K562 (cell line): ENCODE data around the gene NABP1. TPM values are rescaled to one million over a fixed set of nuclear protein-coding genes. Genes with fewer than 3 reads are reported as not detected.
A peak's percentile ranks its signal among the peaks of the same experiment; 100 is the strongest.

ENCODE experiments used
- BRD9 ChIP-seq: fragments of 450-650 bp; IDR thresholded peaks from 2 replicates; pipeline ENCODE4 v1.6.1; 2018; ENCODE audit warnings: low read depth; ENCODE audit not compliant: partially characterized antibody
- CTCFL ChIP-seq: IDR thresholded peaks from 2 replicates; pipeline ENCODE4 v1.6.1; 2011; ENCODE audit warnings: borderline replicate concordance, low read depth, mild to moderate bottlenecking, moderate library complexity, low read length; ENCODE audit not compliant: insufficient read depth, poor library complexity, severe bottlenecking
- E4F1 ChIP-seq: fragments of 250-450 bp; sonication (Bioruptor Pico); IDR thresholded peaks from 2 replicates; pipeline ENCODE4 v1.5.0; 2021; ENCODE audit warnings: mild to moderate bottlenecking, borderline replicate concordance
- EP300 ChIP-seq: IDR thresholded peaks from 2 replicates; pipeline ENCODE4 v1.6.1; 2012; ENCODE audit warnings: low read length, improper control_type of control experiment
- ETV5 ChIP-seq: sonication (generic); formaldehyde crosslinking; IDR thresholded peaks from 2 replicates; pipeline ENCODE4 v1.4.0; 2020; ENCODE audit warnings: low read depth, mild to moderate bottlenecking, missing genetic modification reagents
- ETV6 ChIP-seq, 3 experiments: fragments of 150-350 bp in 1 of 3; sonication (generic) in 1 of 3; formaldehyde crosslinking in 1 of 3; IDR thresholded peaks; 2 replicates each; pipeline versions ENCODE4 v1.6.1 to v1.8.0; 2014 to 2022; ENCODE audit warnings: borderline replicate concordance in 2 of 3, low read depth in 2 of 3, antibody characterized with exemption in 1 of 3, low read length in 1 of 3, mild to moderate bottlenecking in 1 of 3, missing genetic modification reagents in 1 of 3
- LCOR ChIP-seq: sonication (generic); formaldehyde crosslinking; IDR thresholded peaks from 2 replicates; pipeline ENCODE4 v1.8.0; 2022; ENCODE audit warnings: mild to moderate bottlenecking, missing genetic modification reagents
- LEF1 ChIP-seq: fragments of 450-650 bp; IDR thresholded peaks from 2 replicates; pipeline ENCODE4 v1.6.1; 2016; ENCODE audit warnings: mild to moderate bottlenecking
- MAFF ChIP-seq: IDR thresholded peaks from 2 replicates; pipeline ENCODE4 v1.6.1; 2012; ENCODE audit warnings: low read length, improper control_type of control experiment
- NUFIP1 ChIP-seq: fragments of 450-650 bp; IDR thresholded peaks from 2 replicates; pipeline ENCODE4 v1.6.1; 2018; ENCODE audit not compliant: partially characterized antibody
- PRPF4 ChIP-seq: fragments of 200-400 bp; formaldehyde crosslinking; IDR thresholded peaks from one replicate; pipeline ENCODE4 v1.6.1; 2017; ENCODE audit warnings: low read length, low read depth, mild to moderate bottlenecking; ENCODE audit not compliant: insufficient read depth, poor library complexity, severe bottlenecking
- PYGO2 ChIP-seq: fragments of 450-650 bp; IDR thresholded peaks from 2 replicates; pipeline ENCODE4 v1.6.1; 2016; ENCODE audit warnings: mild to moderate bottlenecking, missing genetic modification characterization, moderate library complexity, missing compliant biosample characterization
- RNF2 ChIP-seq: sonication (generic); IDR thresholded peaks from 2 replicates; pipeline ENCODE4 v1.6.1; 2016
- SPI1 ChIP-seq: IDR thresholded peaks from 2 replicates; pipeline ENCODE4 v1.6.1; 2011; ENCODE audit warnings: low read depth, low read length, control low read depth, borderline replicate concordance
- YY1 ChIP-seq, 3 experiments: IDR thresholded peaks; 2 replicates each; pipeline ENCODE4 v1.6.1; 2011; ENCODE audit warnings: low read length in 2 of 3, mild to moderate bottlenecking in 2 of 3, moderate library complexity in 2 of 3, borderline replicate concordance in 1 of 3, control low read depth in 1 of 3, low read depth in 1 of 3; ENCODE audit not compliant: insufficient read depth in 3 of 3, insufficient replicate concordance in 2 of 3, control insufficient read depth in 1 of 3, insufficient read length in 1 of 3; ENCODE audit errors: extremely low read depth in 1 of 3
- ZNF24 ChIP-seq: fragments of 450-650 bp; IDR thresholded peaks from 2 replicates; pipeline ENCODE4 v1.6.1; 2016
- polyA plus RNA-seq, 8 experiments: library from polyadenylated mRNA; depleted of rRNA in 4 of 8; stranded (reverse) in 5 of 8; unstranded in 3 of 8; fragments of >200 nt; fragmentation: Nextera tagmentation in 2 of 8; fragmentation: Illumina TruSeq in 1 of 8; extraction: Ambion mirVana in 2 of 8; extraction: Trizol in 1 of 8; gene quantifications; 2 replicates each; pipeline versions ENCODE4 v1.2.1 to v1.2.3, GENCODE V29; 2011 to 2014; ENCODE audit warnings: inconsistent platforms in 1 of 8, missing spikeins in 1 of 8
- total RNA-seq, 7 experiments: library from RNA; depleted of rRNA in 6 of 7; stranded (reverse); fragments of >200 nt in 6 of 7; fragmentation: Illumina TruSeq in 2 of 7; extraction: Trizol in 2 of 7; gene quantifications; 2 replicates each; pipeline versions ENCODE4 v1.2.1 to v1.2.3, GENCODE V29; 2011 to 2021; ENCODE audit warnings: low replicate concordance in 1 of 7
- TF ChIP-seq, protein P1 (sequence below): fragments of 250-450 bp; sonication (Bioruptor Pico); IDR thresholded peaks from 2 replicates; pipeline ENCODE4 v1.5.1; 2021; ENCODE audit warnings: mild to moderate bottlenecking
- TF ChIP-seq, protein P2 (sequence below): IDR thresholded peaks from 3 replicates; pipeline ENCODE4 v1.6.1; 2011; ENCODE audit warnings: borderline replicate concordance, mild to moderate bottlenecking; ENCODE audit not compliant: insufficient read length, insufficient read depth

NABP1 gene
- total and polyA plus RNA-seq, 9 of the 15 experiments (the other 6 are each of a cell fraction or from before 2014, with no cell fraction given) = 12.8 to 44.0 (median 20.2) TPM

- TF ChIP-seq, protein P1, sequence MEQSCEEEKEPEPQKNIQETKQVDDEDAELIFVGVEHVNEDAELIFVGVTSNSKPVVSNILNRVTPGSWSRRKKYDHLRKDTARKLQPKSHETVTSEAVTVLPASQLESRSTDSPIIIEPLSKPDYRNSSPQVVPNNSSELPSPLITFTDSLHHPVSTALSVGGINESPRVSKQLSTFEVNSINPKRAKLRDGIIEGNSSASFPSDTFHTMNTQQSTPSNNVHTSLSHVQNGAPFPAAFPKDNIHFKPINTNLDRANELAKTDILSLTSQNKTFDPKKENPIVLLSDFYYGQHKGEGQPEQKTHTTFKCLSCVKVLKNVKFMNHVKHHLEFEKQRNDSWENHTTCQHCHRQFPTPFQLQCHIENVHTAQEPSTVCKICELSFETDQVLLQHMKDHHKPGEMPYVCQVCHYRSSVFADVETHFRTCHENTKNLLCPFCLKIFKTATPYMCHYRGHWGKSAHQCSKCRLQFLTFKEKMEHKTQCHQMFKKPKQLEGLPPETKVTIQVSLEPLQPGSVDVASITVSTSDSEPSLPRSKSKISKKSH (CRISPR knock-in tag) = no peak
- 0 out of 2 replicates have a peak, but pooled peaks have one; percentile 24 for TF ChIP-seq ETV5
- TF ChIP-seq, protein P2, sequence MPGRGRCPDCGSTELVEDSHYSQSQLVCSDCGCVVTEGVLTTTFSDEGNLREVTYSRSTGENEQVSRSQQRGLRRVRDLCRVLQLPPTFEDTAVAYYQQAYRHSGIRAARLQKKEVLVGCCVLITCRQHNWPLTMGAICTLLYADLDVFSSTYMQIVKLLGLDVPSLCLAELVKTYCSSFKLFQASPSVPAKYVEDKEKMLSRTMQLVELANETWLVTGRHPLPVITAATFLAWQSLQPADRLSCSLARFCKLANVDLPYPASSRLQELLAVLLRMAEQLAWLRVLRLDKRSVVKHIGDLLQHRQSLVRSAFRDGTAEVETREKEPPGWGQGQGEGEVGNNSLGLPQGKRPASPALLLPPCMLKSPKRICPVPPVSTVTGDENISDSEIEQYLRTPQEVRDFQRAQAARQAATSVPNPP = no peak
- TF ChIP-seq ZNF24 = no peak
- peak; percentile 39 for TF ChIP-seq BRD9
- TF ChIP-seq MAFF = peak; percentile 46; the same call in 1 of the 2 replicates
- TF ChIP-seq PYGO2 (tag) = no peak
- TF ChIP-seq YY1 (IDR thresholded peaks at IDR 0.05; ENCODE audit: borderline replicate concordance in 1 of 3, control insufficient read depth in 1 of 3, extremely low read depth in 1 of 3, insufficient read depth in 3 of 3, insufficient read length in 1 of 3, insufficient replicate concordance in 2 of 3, low read depth in 1 of 3, low read length in 2 of 3) = peak in 2 of 3 experiments; percentile 57 to 70
- TF ChIP-seq RNF2 = peak; percentile 76
- TF ChIP-seq SPI1 = peak; percentile 91
- TF ChIP-seq EP300 = peak; percentile 59
- peak in 1 of 2 experiments; percentile 89; a peak in 2 of 4 replicates for TF ChIP-seq ETV6 (IDR thresholded peaks at IDR 0.05; ENCODE audit: borderline replicate concordance in 1 of 2, low read depth in 2 of 2, low read length in 1 of 2)
- TF ChIP-seq ETV6 (CRISPR knock-in tag; IDR thresholded peaks at IDR 0.05; ENCODE audit: borderline replicate concordance) = no peak
- no peak for TF ChIP-seq E4F1
- TF ChIP-seq NUFIP1 = no peak
- no peak for TF ChIP-seq PRPF4
- no peak for TF ChIP-seq CTCFL
- TF ChIP-seq LCOR (CRISPR knock-in tag) = no peak
- TF ChIP-seq LEF1 = peak; percentile 75
Measured at GRCh38 chr2:191675807-191676721, 1.9 kb upstream of the NABP1 start (continued).
